SIG-M5 treated with dmso at 0.1 percent for 504 hours (cell line): ENCODE data around the gene NCKAP5L.
A peak's percentile ranks its signal among the peaks of the same experiment; 100 is the strongest.
"Not testable (repeated sequence)": the region's sequence is repeated elsewhere in the genome, so short reads cannot be mapped to it uniquely, and the experiment has no call there.

Experiments used
- DNase-seq: peaks from one replicate; lab custom pipeline; 2025; ENCODE audit not compliant: unreplicated experiment; lab: John Stamatoyannopoulos, UW

Gene NCKAP5L

DNA sequence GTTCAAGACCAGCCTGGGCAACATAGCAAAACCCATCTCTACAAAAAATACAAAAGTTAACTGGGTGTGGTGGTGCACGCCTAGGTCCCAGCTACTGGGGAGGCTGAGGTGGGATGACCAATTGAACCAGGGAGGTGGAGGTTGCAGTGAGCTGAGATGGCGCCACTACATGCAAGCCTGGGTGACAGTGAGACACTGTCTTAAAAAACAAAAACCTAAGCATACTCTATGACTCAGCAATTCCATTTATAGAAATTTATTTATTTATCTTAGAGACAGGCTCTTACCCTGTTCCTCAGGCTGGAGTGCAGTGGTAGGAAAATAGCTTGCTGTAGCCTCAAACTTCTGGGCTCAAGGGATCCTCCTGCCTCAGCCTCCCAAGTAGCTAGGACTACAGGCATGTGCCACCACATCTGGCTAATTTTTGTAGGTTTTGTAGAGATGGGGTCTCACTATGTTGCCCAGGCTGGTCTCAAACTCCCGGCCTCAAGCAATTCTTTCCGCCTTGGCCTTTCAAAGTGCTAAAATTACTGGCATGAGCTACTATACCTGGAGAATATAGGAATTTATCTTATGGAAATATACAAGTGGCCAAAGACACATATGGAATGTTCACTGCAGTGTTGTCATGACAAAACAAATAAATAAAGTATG is 43.3 kb downstream of the NCKAP5L start:
- DNase-seq: no peak

DNA sequence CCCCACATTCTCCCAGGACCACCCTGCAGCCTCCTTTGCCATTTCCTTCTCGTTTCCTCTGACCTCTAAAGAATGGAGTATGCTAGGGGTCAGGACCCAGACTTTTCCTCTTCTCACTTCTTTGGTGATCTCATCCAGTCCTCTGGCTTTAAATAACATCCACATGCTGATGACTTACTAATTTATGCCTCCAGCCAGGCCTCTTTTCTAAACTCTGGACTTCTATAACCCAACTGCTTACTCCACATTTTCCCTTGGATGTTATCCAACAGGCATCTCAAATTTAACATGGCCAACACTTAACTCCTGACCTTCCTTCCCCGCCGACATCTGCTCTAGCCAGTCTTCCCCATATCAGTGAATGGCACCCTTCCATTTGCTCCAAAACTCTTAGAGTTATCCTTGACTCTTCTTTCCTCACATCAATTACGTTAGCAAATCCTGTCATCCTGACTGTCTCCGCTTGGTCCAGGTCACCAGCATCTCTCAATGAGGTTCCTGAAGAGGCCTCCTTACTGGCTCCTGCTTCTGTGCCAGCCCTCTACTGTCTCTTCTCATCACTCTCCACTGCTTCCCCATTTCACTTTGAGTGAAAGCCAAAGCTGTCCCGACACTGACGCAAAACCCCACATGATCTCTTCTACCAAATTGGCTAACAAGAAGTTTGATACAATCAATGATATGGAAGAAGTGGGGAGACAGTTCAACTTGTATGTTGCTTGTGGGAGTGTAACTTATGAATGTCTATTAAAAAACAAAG is 44.1 kb downstream of the NCKAP5L start:
- peak; percentile 53 for DNase-seq

DNA sequence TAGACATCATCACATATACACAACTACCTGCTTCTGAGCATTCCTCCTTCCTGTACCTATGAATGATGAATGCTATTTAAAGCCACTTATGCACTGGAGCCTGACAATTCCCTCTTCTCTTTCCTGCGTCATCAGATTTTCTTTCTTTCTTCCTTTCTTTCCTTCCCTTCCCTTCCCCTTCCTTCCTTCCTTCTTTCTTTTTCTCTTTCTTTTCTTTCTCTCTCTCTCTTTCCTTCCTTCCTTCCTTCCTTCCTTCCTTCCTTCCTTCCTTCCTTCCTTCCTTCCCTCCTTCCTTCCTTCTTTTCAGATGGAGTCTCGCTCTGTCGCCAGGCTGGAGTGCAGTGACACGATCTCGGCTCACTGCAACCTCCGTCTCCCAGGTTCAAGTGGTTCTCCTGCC is 47.3 kb downstream of the NCKAP5L start:
- not testable (repeated sequence) for DNase-seq

DNA sequence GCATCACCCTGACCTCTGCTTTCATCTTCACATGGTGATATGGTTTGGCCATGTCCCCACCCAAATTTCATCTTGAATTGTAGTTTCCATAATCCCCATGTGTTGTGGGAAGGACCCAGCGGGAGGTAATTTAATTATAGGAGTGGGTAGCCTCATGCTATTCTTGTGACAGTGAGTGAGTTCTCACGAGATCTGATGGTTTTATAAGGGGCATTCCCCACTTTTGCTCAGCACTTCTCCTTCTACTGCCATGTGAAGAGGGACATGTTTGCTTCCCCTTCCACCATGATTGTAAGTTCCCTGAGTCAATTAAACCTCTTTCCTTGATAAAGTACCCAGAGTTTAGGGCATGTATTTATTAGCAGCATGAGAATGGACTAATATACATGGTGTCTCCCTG is 48.6 kb downstream of the NCKAP5L start:
- DNase-seq: no peak

DNA sequence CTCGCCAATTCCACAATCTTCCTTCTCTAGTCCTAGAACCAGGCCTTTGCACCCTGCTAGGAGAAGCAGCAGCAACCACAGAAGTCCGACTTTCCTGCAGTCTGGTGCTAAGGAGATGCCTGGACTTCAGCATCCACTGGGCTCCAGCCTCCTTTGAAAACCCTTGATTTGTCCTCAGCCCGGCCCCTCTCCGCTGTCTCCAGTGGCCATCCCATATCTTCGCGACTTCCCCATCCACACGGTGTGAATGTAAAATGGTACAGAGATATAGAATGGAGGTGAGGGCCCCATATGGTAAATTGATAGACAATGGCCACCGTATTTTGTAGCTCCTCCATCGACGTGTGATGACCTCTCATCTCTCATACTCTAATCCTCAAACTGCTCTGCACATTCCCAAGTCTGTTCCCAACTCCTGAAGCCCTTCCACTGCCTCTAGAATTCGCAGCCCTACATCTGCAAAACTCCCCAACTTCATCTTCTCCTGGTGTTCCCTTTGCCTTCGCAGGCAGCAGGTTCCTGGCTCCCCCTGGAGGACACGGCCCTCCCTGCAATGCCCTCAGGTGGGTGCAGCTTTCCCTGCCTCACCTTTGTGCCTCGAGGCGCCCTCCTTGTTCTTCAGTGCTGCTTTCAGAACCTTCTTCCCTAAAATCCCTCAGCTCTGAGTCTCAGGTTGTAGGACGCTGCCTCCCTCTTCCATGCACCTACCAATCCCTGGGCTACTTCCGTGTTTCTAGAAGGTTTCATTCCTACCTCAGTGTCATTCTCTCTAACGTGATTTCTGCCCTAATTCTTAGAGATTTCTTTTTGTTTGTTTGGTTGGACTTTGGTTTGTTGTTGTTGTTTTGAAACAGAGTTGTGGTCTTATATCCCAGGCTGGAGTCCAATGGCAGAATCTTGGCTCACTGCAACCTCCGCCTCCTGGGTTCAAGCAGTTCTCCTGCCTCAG is 50.1 kb downstream of the NCKAP5L start:
- peak; percentile 33 for DNase-seq

DNA sequence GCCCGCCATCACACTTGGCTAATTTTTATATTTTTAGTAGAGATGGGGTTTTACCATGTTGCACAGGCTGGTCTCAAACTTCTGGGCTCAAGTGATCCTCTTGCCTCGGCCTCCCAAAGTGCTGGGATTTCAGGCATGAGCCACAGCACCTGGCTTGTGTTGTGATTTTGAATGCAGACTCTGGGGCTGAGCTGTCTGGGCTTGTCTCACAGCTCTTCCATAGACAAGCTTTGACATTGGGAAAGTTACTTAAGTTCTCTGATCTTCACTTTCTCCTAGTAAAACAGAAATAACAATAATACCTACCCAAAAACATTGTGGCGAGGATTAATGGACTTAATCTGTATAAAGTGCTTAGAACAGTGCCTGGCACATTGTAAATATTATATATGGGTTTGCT is 50.9 kb downstream of the NCKAP5L start:
- DNase-seq: no peak

DNA sequence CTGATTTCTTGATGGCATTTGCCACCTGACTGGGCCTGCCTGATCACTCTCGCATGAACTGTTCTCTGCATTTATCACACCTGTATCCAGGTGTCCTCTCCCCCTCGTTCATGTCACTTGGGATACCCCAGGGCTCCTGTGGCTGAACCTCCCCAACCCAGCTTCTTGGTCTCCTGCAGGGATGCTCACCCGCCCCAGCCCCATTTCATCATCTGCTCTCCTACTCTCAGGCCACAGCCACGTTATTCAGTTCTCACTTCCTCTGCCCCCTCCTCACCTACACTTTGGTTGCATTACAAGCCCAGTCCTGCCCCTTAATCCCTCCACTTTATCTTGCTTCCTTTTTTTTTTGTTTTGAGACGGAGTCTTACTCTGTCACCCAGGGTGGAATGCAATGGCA is 51.4 kb downstream of the NCKAP5L start:
- DNase-seq: peak; percentile 82

DNA sequence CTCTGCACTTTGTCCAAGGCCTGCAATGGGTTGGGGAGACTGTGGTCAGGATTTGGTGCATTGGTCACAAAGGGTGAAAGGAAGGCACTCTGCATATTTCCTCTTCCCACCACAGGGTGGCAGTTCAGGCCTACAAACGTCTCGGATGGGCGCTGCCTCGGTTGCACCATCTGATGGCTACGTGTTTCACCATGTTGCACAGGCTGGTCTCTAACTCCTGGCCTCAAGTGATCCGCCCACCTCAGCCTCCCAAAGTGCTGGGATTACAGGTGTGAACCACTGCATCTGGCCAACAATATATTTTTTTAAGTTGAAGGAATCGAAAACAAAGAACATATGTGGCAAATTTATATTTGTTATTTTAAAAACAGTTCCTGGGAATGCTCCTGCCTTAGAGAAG is 51.8 kb downstream of the NCKAP5L start:
- DNase-seq: peak; percentile 84

DNA sequence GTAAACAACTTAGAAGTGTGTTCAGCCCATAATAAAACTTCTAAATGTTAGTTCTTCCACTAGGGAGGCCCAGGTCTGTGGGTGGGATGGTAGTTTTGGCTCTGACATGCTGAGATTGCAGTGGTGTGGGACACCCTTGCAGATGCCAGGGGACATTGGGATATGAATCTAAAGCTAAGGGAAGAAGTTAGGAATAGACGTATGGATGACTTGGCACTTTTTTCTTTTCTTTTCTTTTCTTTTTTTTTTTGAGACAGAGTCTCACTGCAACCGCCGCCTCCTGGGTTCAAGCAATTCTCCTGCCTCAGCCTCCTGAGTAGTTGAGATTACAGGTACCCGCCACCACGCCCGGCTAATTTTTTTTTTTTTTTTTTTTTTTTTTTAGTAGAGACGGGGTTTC is 55.1 kb downstream of the NCKAP5L start:
- DNase-seq: not testable (repeated sequence)

DNA sequence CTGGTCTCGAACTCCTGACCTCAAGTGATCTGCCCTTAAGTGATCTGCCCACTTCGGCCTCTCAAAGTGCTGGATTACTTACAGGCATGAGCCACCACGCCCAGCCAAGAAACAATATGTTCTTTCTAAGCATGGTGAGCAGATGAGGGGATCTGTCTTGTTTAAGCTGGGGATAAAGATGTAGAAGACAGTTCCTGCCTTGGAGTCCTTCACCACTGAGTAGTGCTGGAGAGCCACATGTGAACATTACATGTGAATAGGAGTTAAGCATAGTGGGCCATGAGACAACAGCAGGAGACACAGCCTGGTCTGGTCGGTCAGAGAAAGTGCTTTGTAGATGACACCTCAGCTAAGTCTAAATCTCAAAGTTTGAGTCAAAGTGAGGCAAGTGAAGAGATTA is 60.9 kb downstream of the NCKAP5L start:
- DNase-seq: no peak

DNA sequence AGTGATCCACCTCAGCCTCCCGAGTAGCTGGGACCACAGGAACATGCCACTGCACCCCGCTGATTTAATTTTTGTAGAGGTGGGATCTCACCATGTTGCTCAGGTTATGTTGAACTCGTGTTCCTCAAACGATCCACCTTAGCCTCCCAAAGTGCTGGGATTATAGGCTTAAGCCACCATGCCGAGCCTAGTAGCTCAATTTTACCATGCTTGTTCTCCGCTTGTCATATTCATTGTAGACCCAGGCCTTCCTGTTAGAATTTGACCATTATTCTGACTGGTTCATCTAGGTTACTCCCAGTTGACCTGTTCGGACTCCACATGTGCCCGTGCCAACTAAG is 62.1 kb downstream of the NCKAP5L start:
- DNase-seq: no peak

DNA sequence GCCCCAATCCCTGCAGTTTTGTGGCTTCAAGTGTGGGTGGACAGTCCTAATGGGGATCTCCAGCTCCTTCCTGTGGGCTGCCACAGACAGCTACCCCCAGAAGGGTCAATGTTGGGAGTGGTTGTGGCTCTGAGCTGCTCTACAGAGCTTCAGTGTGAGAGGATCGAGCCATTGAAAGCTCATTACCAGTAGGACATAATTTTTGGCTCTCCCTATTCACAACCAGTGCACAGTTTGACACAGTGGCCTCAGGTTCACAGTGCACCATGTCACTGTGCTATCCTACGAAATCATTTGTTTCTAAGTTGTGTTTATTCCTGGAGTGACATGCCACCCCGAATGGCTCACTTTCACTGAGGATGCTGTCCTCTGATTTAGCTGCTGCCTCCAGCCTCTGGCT is 64.1 kb downstream of the NCKAP5L start:
- DNase-seq: no peak

DNA sequence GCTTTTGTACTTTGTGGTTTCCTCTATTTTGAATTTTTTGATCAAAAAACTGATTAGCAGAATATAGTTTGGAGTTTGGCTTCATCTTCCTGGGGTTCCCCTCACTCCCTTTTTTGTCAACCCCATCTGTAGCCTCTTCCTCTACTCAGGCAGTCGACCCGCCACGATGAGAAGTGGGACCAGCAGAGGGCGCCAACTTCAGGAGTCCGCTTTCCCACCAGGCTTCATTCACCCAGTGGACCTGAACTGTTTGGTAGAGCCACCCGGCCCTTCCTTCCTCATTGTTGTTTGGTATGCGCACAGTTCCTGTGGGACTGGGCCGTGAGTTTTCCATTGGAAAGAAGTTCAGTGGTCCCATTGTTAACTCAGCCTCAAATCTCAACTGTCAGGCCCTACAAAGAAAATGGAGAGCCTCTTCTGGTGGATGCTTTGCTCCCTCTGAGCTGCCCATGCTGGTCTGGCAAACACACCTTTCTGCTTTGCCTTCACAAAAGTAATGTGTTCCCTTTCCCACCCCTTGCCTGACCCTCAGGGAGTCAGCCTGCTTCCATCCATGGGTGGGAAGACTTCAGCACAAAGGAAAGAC is 65.1 kb downstream of the NCKAP5L start:
- DNase-seq: peak; percentile 53

DNA sequence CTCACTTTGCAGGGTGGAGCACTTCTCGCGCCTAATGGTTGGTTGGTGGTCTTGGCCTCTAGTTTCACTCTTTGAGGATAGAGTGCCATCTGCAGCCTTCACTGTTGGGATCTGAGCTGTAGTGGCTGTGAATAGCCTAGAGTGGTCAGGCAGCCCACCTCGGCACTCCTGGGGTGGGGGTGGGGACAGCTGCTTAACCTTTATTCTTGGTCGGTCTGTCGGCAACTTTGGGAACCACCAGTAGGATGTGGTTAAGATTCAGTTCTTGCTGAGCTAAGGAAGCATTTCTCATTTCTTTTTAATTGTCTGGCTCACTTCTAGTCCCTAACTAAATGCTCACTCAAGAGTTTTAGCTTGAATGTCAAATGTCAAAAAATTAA is 65.8 kb downstream of the NCKAP5L start:
- no peak for DNase-seq

DNA sequence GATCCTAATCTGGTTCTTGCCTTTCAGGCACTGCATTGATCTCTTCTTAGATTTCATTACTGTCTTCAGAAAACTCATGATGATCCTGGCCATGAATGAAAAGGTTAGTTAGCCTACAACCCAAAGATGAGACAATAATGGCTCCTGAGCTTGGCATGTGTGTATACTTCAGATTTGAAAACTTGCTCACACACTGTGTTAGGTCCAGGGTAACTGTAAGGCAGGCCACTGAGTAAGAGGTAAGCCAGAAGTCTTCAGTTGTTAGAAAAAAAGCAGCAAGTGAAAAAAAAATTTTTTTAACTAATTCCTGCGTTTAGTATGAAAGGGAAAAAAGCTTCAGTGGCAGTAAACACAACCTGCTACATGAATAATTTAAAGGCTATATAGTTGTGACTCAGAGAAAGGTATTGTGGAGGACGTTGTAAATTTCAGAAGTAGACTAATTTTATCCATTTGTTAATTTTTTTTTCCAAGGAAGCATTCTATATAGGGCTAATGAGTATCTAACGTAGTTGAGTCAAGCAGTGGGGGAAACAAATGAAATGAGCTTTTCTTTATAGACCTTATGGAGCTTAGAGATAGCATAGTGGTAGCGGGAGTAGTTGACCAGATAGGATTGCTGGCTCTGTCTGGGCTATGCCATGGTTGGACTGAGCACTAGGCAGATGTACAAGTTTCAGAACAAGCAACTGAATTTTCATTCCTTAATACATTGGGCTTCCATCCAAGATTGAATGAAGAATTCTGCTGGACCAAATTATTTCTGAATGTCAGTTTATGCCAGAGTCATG is 66.3 kb downstream of the NCKAP5L start:
- DNase-seq: no peak

DNA sequence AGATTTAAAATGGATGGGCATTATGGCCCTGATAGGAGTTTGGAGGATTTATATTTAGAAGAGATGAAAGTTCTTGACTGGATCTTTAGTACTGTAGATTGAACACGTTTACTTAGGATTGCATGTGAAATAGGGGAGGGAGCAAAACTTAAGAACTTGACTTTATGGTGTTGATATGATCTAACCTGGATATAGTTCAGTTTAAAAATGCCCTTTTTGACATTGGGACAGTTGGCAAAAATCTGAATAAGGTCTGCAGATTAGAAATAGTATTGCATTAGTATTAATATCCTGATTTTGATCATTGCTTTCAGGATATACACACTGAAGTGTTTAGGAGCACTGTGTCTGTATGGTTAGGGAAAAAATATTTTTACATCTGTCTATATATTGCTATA is 77.2 kb downstream of the NCKAP5L start:
- DNase-seq: no peak

DNA sequence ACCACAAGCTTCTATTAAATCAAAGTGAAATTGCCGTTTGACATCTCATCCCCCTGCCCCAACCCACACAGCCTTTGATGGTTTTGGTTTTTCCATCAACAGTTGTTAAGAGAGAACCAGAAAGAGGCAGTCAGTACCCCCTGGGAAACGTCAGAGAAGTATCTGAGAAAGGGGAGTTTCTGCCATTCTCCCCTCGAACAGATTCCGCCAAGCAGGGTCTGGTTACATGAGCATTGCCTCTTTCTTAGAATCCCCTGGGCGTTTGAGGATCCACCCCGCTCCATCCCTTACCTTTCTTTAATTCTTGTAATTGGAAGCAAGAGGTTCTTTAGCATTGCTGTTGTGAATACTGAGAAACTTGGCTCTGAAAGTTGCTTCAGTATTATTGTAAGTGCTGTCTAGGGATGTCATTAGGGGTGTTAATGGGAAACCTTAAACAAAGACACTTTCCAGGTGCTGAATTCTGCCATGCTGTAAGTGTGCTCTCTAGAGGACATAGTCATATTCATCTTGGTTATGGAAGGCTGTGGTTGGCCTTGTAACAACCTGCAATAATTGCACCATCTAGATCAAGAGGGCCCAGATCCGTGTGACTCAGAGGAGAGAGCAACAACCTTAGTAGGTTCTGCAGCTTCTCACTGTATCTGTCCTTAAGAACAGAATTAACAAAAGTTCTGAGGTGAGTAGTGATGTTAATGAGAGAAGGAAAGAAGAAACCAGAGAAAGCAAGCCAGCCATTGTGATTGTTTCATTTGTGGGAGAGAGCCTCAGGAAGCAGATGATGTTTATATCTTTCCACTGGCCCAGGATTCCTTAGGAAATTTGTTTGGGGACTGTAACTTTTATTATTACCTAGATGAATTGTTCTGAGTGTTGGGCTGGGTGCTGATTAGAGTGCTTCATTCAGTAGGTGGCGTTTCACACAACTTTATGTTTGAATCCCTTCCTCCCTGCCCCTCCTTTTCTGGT is 77.9 kb downstream of the NCKAP5L start:
- DNase-seq: peak; percentile 90

DNA sequence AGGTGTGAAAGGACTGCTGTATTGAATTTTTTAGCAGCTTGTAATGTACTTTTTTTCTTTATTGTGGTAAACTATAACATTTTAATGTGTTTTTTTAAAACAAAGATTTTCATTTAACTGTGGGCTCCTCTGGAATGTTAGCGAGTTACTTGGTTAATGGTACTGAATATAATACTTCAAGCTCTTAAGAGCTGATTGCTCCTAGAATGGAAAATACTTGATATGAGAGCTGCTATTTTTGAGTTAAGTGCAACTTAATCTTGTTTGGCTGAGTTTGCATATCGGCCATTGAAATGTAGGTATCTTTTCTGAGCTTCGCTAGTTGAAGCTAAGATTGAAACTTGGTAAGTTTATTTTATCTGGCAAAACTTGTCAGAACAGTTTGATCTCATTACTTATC is 79.4 kb downstream of the NCKAP5L start:
- DNase-seq: no peak

DNA sequence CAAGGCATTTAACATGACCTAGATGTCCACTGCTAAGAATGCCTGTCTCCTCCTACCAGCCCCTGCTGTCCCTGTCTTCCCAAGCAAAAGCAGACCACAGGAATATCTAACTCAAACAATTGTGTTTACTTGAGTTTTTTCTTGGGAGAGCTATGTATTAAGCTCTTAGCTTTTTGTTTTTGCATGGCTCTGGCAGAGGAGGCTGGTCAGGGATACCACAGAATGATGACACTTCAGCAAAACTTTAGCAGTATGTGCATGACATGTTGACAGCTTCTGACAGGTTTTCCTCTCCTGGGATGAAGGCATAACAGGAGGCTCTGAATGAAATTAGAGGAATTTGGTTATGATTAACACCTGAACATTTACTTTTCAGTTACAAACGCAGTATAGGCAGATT is 79.9 kb downstream of the NCKAP5L start:
- DNase-seq: no peak
